ENCODE results near the gene TAMM41.

DNA sequence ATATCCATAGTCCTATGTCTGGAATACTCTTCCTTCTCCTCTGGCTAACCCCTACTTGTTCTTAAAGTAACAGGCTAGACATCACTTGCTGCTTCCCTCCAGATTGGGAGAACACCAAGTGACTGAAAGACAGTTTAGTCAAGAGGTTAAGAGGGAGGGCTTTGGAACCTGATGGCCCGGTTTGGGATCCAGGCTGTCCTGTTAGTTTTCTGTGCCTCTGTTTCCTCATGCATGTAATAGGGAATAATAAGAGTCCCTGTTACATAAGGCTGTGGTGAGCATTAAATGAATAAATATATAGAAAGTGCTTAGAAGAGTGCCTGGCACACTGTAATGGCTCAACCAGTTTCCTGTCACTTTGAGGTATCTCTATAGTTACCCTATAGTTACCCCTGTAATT is 66.3 kb downstream of the TAMM41 start:
- TF ChIP-seq, protein P1, sequence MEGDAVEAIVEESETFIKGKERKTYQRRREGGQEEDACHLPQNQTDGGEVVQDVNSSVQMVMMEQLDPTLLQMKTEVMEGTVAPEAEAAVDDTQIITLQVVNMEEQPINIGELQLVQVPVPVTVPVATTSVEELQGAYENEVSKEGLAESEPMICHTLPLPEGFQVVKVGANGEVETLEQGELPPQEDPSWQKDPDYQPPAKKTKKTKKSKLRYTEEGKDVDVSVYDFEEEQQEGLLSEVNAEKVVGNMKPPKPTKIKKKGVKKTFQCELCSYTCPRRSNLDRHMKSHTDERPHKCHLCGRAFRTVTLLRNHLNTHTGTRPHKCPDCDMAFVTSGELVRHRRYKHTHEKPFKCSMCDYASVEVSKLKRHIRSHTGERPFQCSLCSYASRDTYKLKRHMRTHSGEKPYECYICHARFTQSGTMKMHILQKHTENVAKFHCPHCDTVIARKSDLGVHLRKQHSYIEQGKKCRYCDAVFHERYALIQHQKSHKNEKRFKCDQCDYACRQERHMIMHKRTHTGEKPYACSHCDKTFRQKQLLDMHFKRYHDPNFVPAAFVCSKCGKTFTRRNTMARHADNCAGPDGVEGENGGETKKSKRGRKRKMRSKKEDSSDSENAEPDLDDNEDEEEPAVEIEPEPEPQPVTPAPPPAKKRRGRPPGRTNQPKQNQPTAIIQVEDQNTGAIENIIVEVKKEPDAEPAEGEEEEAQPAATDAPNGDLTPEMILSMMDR (conservative IDR thresholded peaks at IDR 0.05 in 1 of 2, IDR thresholded peaks at IDR 0.05 in 1 of 2; ENCODE audit: low read depth in 1 of 2, low read length in 2 of 2) = no peak
- TF ChIP-seq EZH2 (IDR thresholded peaks at IDR 0.05; ENCODE audit: low read length, missing control alignments) = no peak
